Endothelial cell of hepatic sinusoid (primary cell): ENCODE measurements around the gene MED12L.

Experiments used
- in situ Hi-C: cut with HindIII; loops from 2 replicates; pipeline ENCODE4 v1.10.0; 2017; ENCODE audit warnings: low sequenced_read_pairs

Gene MED12L

GRCh38 chr3:151439652-151440125 is 354.2 kb downstream of the MED12L start:
- in situ Hi-C loops, result no loop called here

- in situ Hi-C loops, result no loop called here
Measured at GRCh38 chr3:151440940-151441339, 355.5 kb downstream of the MED12L start.

- in situ Hi-C loops, result no loop called here
Measured at GRCh38 chr3:151443583-151443982, 358.1 kb downstream of the MED12L start.

GRCh38 chr3:151445273-151446001 is 360.0 kb downstream of the MED12L start:
- in situ Hi-C loops, result no loop called here

- in situ Hi-C loops, result no loop called here
Measured at GRCh38 chr3:151446002-151446340, 360.5 kb downstream of the MED12L start.

- in situ Hi-C loops, result no loop called here
Measured at GRCh38 chr3:151452368-151452767, 366.9 kb downstream of the MED12L start.

GRCh38 chr3:151452841-151453240 is 367.4 kb downstream of the MED12L start:
- in situ Hi-C loops, result no loop called here

GRCh38 chr3:151456065-151456464 is 370.6 kb downstream of the MED12L start:
- in situ Hi-C loops, result no loop called here

- in situ Hi-C loops, result no loop called here
Measured at GRCh38 chr3:151459358-151459757, 373.9 kb downstream of the MED12L start.

- in situ Hi-C loops, result no loop called here
Measured at GRCh38 chr3:151460228-151460627, 374.8 kb downstream of the MED12L start.

- in situ Hi-C loops, result no loop called here
Measured at GRCh38 chr3:151460774-151461450, 375.4 kb downstream of the MED12L start, which contains the start of gene IGSF10. TSS of gene IGSF10 (minus strand) at chr3:151461061. CDS start at chr3:151458709, 2,352 bp downstream.

GRCh38 chr3:151462278-151462780 is 376.9 kb downstream of the MED12L start:
- in situ Hi-C loops, result no loop called here

GRCh38 chr3:151462991-151463390 is 377.5 kb downstream of the MED12L start:
- in situ Hi-C loops, result no loop called here

- in situ Hi-C loops, result loop anchor here (5.0 kb wide), 1 partner anchor 435 kb away; no protein-coding TSS in a partner anchor
Measured at GRCh38 chr3:151467069-151467468, 381.6 kb downstream of the MED12L start.

- in situ Hi-C loops, result loop anchor here (5.0 kb wide), 1 partner anchor 434 kb away; no protein-coding TSS in a partner anchor
Measured at GRCh38 chr3:151468284-151468917, 382.9 kb downstream of the MED12L start.

GRCh38 chr3:151476344-151477018 is 391.0 kb downstream of the MED12L start:
- in situ Hi-C loops, result no loop called here

GRCh38 chr3:151477591-151478334 is 392.3 kb downstream of the MED12L start:
- in situ Hi-C loops, result no loop called here

- in situ Hi-C loops, result no loop called here
Measured at GRCh38 chr3:151478335-151478697, 392.9 kb downstream of the MED12L start.

- in situ Hi-C loops, result no loop called here
Measured at GRCh38 chr3:151479452-151479851, 394.0 kb downstream of the MED12L start.

- in situ Hi-C loops, result no loop called here
Measured at GRCh38 chr3:151480492-151480891, 395.0 kb downstream of the MED12L start.
